Glutamatergic neuron (in vitro differentiated cells): ENCODE data around the gene COX7A1. TPM values are rescaled to one million over a fixed set of nuclear protein-coding genes. Genes with fewer than 3 reads are reported as not detected.

Experiments used
- DNase-seq: peaks from one replicate; pipeline ENCODE4 v3.0.0; 2022
- H3K27ac Mint-ChIP-seq: one replicate; pipeline ENCODE4 v1.8.0; 2020; ENCODE audit warnings: mild to moderate bottlenecking, mixed read lengths, inconsistent platforms; ENCODE audit not compliant: unreplicated experiment
- H3K27me3 Mint-ChIP-seq: one replicate; pipeline ENCODE4 v1.8.0; 2020; ENCODE audit warnings: mild to moderate bottlenecking, moderate library complexity, mixed read lengths, inconsistent platforms; ENCODE audit not compliant: unreplicated experiment
- H3K36me3 Mint-ChIP-seq: one replicate; pipeline ENCODE4 v1.8.0; 2020; ENCODE audit warnings: mild to moderate bottlenecking, mixed read lengths, inconsistent platforms; ENCODE audit not compliant: unreplicated experiment
- H3K4me1 Mint-ChIP-seq: one replicate; pipeline ENCODE4 v1.8.0; 2020; ENCODE audit warnings: mild to moderate bottlenecking, low read depth, mixed read lengths, inconsistent platforms; ENCODE audit not compliant: unreplicated experiment
- H3K4me3 Mint-ChIP-seq: one replicate; pipeline ENCODE4 v1.8.0; 2020; ENCODE audit warnings: mild to moderate bottlenecking, mixed read lengths, inconsistent platforms; ENCODE audit not compliant: unreplicated experiment
- H3K9me3 Mint-ChIP-seq: one replicate; pipeline ENCODE4 v1.8.0; 2020; ENCODE audit warnings: mild to moderate bottlenecking, moderate library complexity, mixed read lengths, inconsistent platforms; ENCODE audit not compliant: unreplicated experiment
- total RNA-seq: library from RNA; stranded (reverse); fragmentation: NEBNext Ultra II Directional; extraction: Animal tissue kit (Norgen Biotek cat#: 25700); gene quantifications from one replicate; pipeline ENCODE4 v1.2.1, GENCODE V29; 2021; ENCODE audit not compliant: unreplicated experiment
- TF ChIP-seq, protein P1 (sequence below): fragments of 200-600 bp; sonication (generic); IDR thresholded peaks from one replicate; pipeline ENCODE4 v1.5.0; 2021; ENCODE audit not compliant: partially characterized antibody, unreplicated experiment

COX7A1 gene
- total RNA-seq, 1 donor from 2014 or later: 62.3 TPM

DNA sequence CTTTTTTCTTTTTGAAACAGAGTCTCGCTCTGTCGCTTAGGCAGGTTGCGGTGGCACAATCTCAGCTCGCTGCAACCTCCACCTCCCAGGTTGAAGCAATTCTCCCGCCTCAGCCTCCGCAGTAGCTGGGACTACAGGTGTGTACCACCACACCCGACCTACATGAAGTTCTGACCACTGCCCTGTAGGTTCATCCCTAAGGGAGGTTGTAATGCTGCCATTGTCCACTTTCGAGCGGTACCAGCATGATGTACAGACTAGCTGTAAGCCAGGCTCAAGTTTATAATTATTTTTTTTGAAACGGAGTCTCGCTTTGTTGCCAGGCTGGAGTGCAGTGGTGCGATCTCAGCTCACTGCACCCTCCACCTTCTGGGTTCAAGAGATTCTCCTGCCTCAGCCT is 11.6 kb upstream of the COX7A1 start:
- Mint-ChIP-seq H3K4me1 (peaks cover 1% of the 10 kb centered on the region), H3K27ac (no peak overlapping the region), H3K9me3 (no peaks in the 10 kb centered on the region), H3K4me3 (no peak overlapping the region), H3K36me3 (no peaks in the 10 kb centered on the region), H3K27me3 (peaks cover 4% of the 10 kb centered on the region)
- no peak for DNase-seq
- TF ChIP-seq, protein P1, sequence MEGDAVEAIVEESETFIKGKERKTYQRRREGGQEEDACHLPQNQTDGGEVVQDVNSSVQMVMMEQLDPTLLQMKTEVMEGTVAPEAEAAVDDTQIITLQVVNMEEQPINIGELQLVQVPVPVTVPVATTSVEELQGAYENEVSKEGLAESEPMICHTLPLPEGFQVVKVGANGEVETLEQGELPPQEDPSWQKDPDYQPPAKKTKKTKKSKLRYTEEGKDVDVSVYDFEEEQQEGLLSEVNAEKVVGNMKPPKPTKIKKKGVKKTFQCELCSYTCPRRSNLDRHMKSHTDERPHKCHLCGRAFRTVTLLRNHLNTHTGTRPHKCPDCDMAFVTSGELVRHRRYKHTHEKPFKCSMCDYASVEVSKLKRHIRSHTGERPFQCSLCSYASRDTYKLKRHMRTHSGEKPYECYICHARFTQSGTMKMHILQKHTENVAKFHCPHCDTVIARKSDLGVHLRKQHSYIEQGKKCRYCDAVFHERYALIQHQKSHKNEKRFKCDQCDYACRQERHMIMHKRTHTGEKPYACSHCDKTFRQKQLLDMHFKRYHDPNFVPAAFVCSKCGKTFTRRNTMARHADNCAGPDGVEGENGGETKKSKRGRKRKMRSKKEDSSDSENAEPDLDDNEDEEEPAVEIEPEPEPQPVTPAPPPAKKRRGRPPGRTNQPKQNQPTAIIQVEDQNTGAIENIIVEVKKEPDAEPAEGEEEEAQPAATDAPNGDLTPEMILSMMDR: no peak

DNA sequence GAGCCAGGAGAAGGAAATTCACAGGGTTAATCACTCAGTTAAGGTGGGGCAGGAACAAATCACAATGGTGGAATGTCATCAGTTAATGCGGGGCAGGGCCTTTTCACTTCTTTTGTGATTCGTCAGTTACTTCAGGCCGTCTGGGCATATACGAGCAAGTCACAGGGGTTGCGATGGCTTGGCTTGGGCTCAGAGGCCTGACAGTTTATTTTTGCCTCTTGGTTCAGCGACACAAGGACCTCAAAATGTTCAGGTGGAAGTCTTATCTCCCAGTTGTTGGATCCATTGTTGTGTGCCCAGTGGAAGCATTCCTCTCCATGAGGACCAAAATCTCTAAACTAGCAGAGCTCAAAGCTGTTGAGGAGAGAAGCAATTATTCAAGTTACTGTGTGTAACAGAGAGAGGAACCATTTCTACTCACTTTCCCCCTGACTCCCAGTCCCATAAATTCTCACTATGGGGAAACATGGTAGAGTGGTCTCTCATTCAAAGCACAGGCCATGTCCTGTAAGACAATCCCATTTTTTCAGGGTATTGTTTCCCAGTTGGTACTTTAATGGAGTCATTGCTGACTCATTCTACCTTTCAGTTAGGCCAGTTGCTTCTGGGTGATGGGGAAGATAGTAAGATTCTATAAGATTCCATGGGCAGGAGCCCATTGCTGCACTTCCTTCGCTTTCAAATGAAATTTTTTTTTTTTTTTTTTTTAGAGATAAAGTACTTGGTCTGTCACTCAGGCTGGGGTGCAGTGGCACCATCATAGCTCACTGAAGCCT is 8.8 kb upstream of the COX7A1 start:
- TF ChIP-seq, protein P1: no peak

GRCh38 chr19:36153126-36153525 is 879 bp upstream of the COX7A1 start:
- H3K4me1 Mint-ChIP-seq: peaks cover 3% of the 10 kb centered on the region
- peaks cover 3% of the 10 kb centered on the region for H3K9me3 Mint-ChIP-seq
- H3K27ac Mint-ChIP-seq: no peak overlapping the region
- DNase-seq: no peak
- peaks cover 5% of the 10 kb centered on the region for H3K36me3 Mint-ChIP-seq
- H3K27me3 Mint-ChIP-seq: peaks cover 3% of the 10 kb centered on the region
- TF ChIP-seq, protein P1: no peak
- H3K4me3 Mint-ChIP-seq: peak overlapping the region; percentile 79

More for the DNA sequence above, 8.8 kb upstream of the COX7A1 start:
- H3K4me3 Mint-ChIP-seq: no peak overlapping the region
- no peaks in the 10 kb centered on the region for H3K36me3 Mint-ChIP-seq
- H3K9me3 Mint-ChIP-seq: no peaks in the 10 kb centered on the region
- H3K27me3 Mint-ChIP-seq: peaks cover 4% of the 10 kb centered on the region
- H3K4me1 Mint-ChIP-seq: peaks cover 1% of the 10 kb centered on the region
- DNase-seq: no peak
- no peak overlapping the region for H3K27ac Mint-ChIP-seq

GRCh38 chr19:36152019-36152351 is 262 bp downstream of the COX7A1 start:
- peaks cover 5% of the 10 kb centered on the region for H3K9me3 Mint-ChIP-seq
- peak; percentile 34 for DNase-seq
- H3K4me1 Mint-ChIP-seq: peaks cover 3% of the 10 kb centered on the region
- TF ChIP-seq, protein P1: no peak
- peak overlapping the region; percentile 82 for H3K4me3 Mint-ChIP-seq
- peaks cover 3% of the 10 kb centered on the region for H3K27me3 Mint-ChIP-seq
- H3K27ac Mint-ChIP-seq: peak overlapping the region; percentile 66
- H3K36me3 Mint-ChIP-seq: peaks cover 5% of the 10 kb centered on the region
